Measurements from ENCODE around the gene PPP4R1.

Gene PPP4R1

GRCh38 chr18:9596226-9596625 lies 18.1 kb downstream of the PPP4R1 start:
- no peak for DNase-seq (ENCODE audit: low read depth in 2 of 2)

- no peak for DNase-seq (ENCODE audit: low read depth in 2 of 2)
Measured at GRCh38 chr18:9594823-9595596, 19.3 kb downstream of the PPP4R1 start.

GRCh38 chr18:9587924-9588323 lies 26.4 kb downstream of the PPP4R1 start:
- no peak for DNase-seq (ENCODE audit: low read depth in 2 of 2)

GRCh38 chr18:9586814-9587213 lies 27.5 kb downstream of the PPP4R1 start:
- DNase-seq (ENCODE audit: low read depth in 2 of 2) = no peak

- no peak for DNase-seq (ENCODE audit: low read depth in 2 of 2)
Measured at GRCh38 chr18:9581667-9582066, 32.7 kb downstream of the PPP4R1 start.

- DNase-seq (ENCODE audit: low read depth in 2 of 2) = no peak
Measured at GRCh38 chr18:9578306-9578705, 36.1 kb downstream of the PPP4R1 start.

- no peak for DNase-seq (ENCODE audit: low read depth in 2 of 2)
Measured at GRCh38 chr18:9577361-9577760, 37.0 kb downstream of the PPP4R1 start.

GRCh38 chr18:9575558-9575957 lies 38.8 kb downstream of the PPP4R1 start:
- no peak for DNase-seq (ENCODE audit: low read depth in 2 of 2)

GRCh38 chr18:9574473-9575115 lies 39.8 kb downstream of the PPP4R1 start:
- DNase-seq (ENCODE audit: low read depth in 2 of 2) = no peak

- DNase-seq (ENCODE audit: low read depth in 2 of 2) = no peak
Measured at GRCh38 chr18:9571546-9571945, 42.8 kb downstream of the PPP4R1 start.

- DNase-seq (ENCODE audit: low read depth in 2 of 2) = no peak
Measured at GRCh38 chr18:9570255-9570654, 44.1 kb downstream of the PPP4R1 start.

- no peak for DNase-seq (ENCODE audit: low read depth in 2 of 2)
Measured at GRCh38 chr18:9569178-9569577, 45.2 kb downstream of the PPP4R1 start.

- no peak for DNase-seq (ENCODE audit: low read depth in 2 of 2)
Measured at GRCh38 chr18:9568186-9568585, 46.2 kb downstream of the PPP4R1 start.

GRCh38 chr18:9565407-9565806 lies 49.0 kb downstream of the PPP4R1 start:
- no peak for DNase-seq (ENCODE audit: low read depth in 2 of 2)

- DNase-seq (ENCODE audit: low read depth in 2 of 2) = no peak
Measured at GRCh38 chr18:9563331-9563730, 51.0 kb downstream of the PPP4R1 start.

GRCh38 chr18:9562584-9562983 lies 51.8 kb downstream of the PPP4R1 start:
- no peak for DNase-seq (ENCODE audit: low read depth in 2 of 2)

- no peak for DNase-seq (ENCODE audit: low read depth in 2 of 2)
Measured at GRCh38 chr18:9561759-9562158, 52.6 kb downstream of the PPP4R1 start.

- DNase-seq (ENCODE audit: low read depth in 2 of 2) = no peak
Measured at GRCh38 chr18:9559253-9559652, 55.1 kb downstream of the PPP4R1 start.

GRCh38 chr18:9558387-9559064 lies 55.8 kb downstream of the PPP4R1 start:
- no peak for DNase-seq (ENCODE audit: low read depth in 2 of 2)

GRCh38 chr18:9557250-9557943 lies 57.0 kb downstream of the PPP4R1 start:
- DNase-seq (ENCODE audit: low read depth in 2 of 2) = no peak

GRCh38 chr18:9552616-9553015 lies 61.7 kb downstream of the PPP4R1 start:
- no peak for DNase-seq (ENCODE audit: low read depth in 2 of 2)

GRCh38 chr18:9552191-9552590 lies 62.2 kb downstream of the PPP4R1 start:
- no peak for DNase-seq (ENCODE audit: low read depth in 2 of 2)
